Vagina (tissue), 2 donors: ENCODE data around the gene GCSAML.

Experiments
- POLR2AphosphoS5 ChIP-seq, 2 donors: sonication (generic); formaldehyde crosslinking; IDR thresholded peaks; one replicate each; pipeline ENCODE4 v1.9.0; 2017; ENCODE audit warnings: antibody characterized with exemption in 2 of 2, mild to moderate bottlenecking in 2 of 2, low read depth in 1 of 2; ENCODE audit not compliant: insufficient read depth in 1 of 2
- TF ChIP-seq, protein P1 (sequence below), 3 experiments: fragments of 450-650 bp in 2 of 3; fragments of 200-600 bp in 1 of 3; sonication (generic) in 1 of 3; IDR thresholded peaks; one replicate each; pipeline ENCODE4 v1.5.1; 2017 to 2019; ENCODE audit warnings: antibody characterized with exemption in 3 of 3, mild to moderate bottlenecking in 2 of 3, moderate library complexity in 2 of 3

DNA sequence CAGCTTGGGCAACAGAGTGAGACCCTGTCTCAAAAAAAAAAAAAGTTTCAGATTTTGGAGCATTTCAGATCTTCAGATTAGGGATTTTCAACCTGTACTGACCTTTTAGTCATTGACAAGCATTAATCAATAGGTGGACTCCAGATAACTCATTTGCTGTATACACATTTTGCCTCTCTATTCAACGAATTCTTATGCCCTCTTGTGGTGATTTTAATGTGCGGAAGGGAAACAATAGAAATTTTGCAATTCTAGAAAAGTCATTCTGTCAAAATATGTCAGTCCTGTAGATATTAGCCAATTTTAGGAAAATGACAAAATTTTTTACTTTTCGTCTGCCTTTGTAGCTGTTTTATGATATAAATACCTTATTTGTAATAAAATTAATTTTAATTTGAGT is 27.6 kb downstream of the GCSAML start:
- TF ChIP-seq POLR2AphosphoS5 (IDR thresholded peaks at IDR 0.05; ENCODE audit: insufficient read depth in 1 of 2, low read depth in 1 of 2), result no peak
- TF ChIP-seq, protein P1, sequence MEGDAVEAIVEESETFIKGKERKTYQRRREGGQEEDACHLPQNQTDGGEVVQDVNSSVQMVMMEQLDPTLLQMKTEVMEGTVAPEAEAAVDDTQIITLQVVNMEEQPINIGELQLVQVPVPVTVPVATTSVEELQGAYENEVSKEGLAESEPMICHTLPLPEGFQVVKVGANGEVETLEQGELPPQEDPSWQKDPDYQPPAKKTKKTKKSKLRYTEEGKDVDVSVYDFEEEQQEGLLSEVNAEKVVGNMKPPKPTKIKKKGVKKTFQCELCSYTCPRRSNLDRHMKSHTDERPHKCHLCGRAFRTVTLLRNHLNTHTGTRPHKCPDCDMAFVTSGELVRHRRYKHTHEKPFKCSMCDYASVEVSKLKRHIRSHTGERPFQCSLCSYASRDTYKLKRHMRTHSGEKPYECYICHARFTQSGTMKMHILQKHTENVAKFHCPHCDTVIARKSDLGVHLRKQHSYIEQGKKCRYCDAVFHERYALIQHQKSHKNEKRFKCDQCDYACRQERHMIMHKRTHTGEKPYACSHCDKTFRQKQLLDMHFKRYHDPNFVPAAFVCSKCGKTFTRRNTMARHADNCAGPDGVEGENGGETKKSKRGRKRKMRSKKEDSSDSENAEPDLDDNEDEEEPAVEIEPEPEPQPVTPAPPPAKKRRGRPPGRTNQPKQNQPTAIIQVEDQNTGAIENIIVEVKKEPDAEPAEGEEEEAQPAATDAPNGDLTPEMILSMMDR (IDR thresholded peaks at IDR 0.05), result peak in 1 of 3 experiments; percentile 9
